WTC11 (cell line): ENCODE results near the gene SOCS7. TPM values are rescaled to one million over a fixed set of nuclear protein-coding genes. Genes with fewer than 3 reads are reported as not detected.

ENCODE experiments used
- ATAC-seq: fragments of 200-7000 bp; cut with Tn5 transposase; 2 replicates; pipeline ENCODE4 v1.10.0; 2021; ENCODE audit warnings: mild to moderate bottlenecking, moderate library complexity
- CTCF ChIA-PET: fragments of 300-600 bp; sonication (Branson Sonifier 250); formaldehyde crosslinking; loops from one replicate; lab custom pipeline; 2021; ENCODE audit warnings: antibody characterized with exemption; lab: Charles Lee
- POLR2A ChIA-PET: fragments of 350-600 bp; sonication (Branson Sonifier 250); formaldehyde crosslinking; loops from one replicate; lab custom pipeline; 2021; ENCODE audit warnings: antibody characterized with exemption; lab: Charles Lee
- DNase-seq: peaks from one replicate; pipeline ENCODE4 v3.0.0; 2021; ENCODE audit warnings: low spot score
- H3K27ac Mint-ChIP-seq: 2 replicates; pipeline ENCODE4 v1.8.0; 2021; ENCODE audit warnings: mixed read lengths
- H3K27me3 Mint-ChIP-seq: 2 replicates; pipeline ENCODE4 v1.8.0; 2021; ENCODE audit warnings: low read depth, mild to moderate bottlenecking, moderate library complexity, mixed read lengths
- H3K36me3 Mint-ChIP-seq: 2 replicates; pipeline ENCODE4 v1.8.0; 2021; ENCODE audit warnings: mixed read lengths
- H3K4me1 Mint-ChIP-seq: 2 replicates; pipeline ENCODE4 v1.8.0; 2022; ENCODE audit warnings: mixed read lengths
- H3K4me3 Mint-ChIP-seq: 2 replicates; pipeline ENCODE4 v1.8.0; 2021; ENCODE audit warnings: mild to moderate bottlenecking, moderate library complexity, mixed read lengths
- H3K9me3 Mint-ChIP-seq: 2 replicates; pipeline ENCODE4 v1.8.0; 2021; ENCODE audit warnings: mixed read lengths
- ATF2 ChIP-seq: sonication (generic); formaldehyde crosslinking; IDR thresholded peaks from 2 replicates; pipeline ENCODE4 v1.8.1; 2022; ENCODE audit warnings: low read depth, missing genetic modification reagents, borderline replicate concordance
- ATF6 ChIP-seq: sonication (generic); formaldehyde crosslinking; IDR thresholded peaks from 2 replicates; pipeline ENCODE4 v1.8.1; 2023; ENCODE audit warnings: mild to moderate bottlenecking, missing genetic modification reagents
- E2F4 ChIP-seq: sonication (generic); formaldehyde crosslinking; IDR thresholded peaks from 2 replicates; pipeline ENCODE4 v1.8.1; 2022; ENCODE audit warnings: low read depth, mild to moderate bottlenecking, moderate library complexity, missing genetic modification reagents, borderline replicate concordance
- E2F5 ChIP-seq: sonication (generic); formaldehyde crosslinking; IDR thresholded peaks from 2 replicates; pipeline ENCODE4 v1.8.1; 2022; ENCODE audit warnings: mild to moderate bottlenecking, moderate library complexity, missing genetic modification reagents
- FOXJ3 ChIP-seq: sonication (generic); formaldehyde crosslinking; IDR thresholded peaks from 2 replicates; pipeline ENCODE4 v1.9.0; 2021; ENCODE audit warnings: missing genetic modification reagents, mild to moderate bottlenecking, borderline replicate concordance
- GRHL2 ChIP-seq: fragments of 250-450 bp; sonication (Bioruptor Pico); IDR thresholded peaks from 2 replicates; pipeline ENCODE4 v1.8.0; 2022; ENCODE audit warnings: mild to moderate bottlenecking, moderate library complexity; ENCODE audit not compliant: insufficient replicate concordance, severe bottlenecking
- HMGA2 ChIP-seq: fragments of 250-450 bp; sonication (Bioruptor Pico); IDR thresholded peaks from 2 replicates; pipeline ENCODE4 v1.4.0; 2021; ENCODE audit warnings: mild to moderate bottlenecking, moderate library complexity
- IRF1 ChIP-seq: sonication (generic); formaldehyde crosslinking; IDR thresholded peaks from 2 replicates; pipeline ENCODE4 v1.8.0; 2023; ENCODE audit warnings: missing genetic modification reagents
- JUN ChIP-seq: sonication (generic); formaldehyde crosslinking; IDR thresholded peaks from 2 replicates; pipeline ENCODE4 v1.8.0; 2023; ENCODE audit warnings: mild to moderate bottlenecking, missing genetic modification reagents
- MXD4 ChIP-seq: fragments of 250-450 bp; sonication (Bioruptor Pico); IDR thresholded peaks from 2 replicates; pipeline ENCODE4 v1.8.0; 2021; ENCODE audit warnings: mild to moderate bottlenecking, moderate library complexity, borderline replicate concordance
- MYBL2 ChIP-seq: sonication (generic); formaldehyde crosslinking; IDR thresholded peaks from 2 replicates; pipeline ENCODE4 v1.8.1; 2023; ENCODE audit warnings: mild to moderate bottlenecking, moderate library complexity, missing genetic modification reagents
- NR1H2 ChIP-seq: sonication (generic); formaldehyde crosslinking; IDR thresholded peaks from 2 replicates; pipeline ENCODE4 v1.9.0; 2021; ENCODE audit warnings: mild to moderate bottlenecking, moderate library complexity, missing genetic modification reagents
- NR2C2 ChIP-seq: sonication (generic); formaldehyde crosslinking; IDR thresholded peaks from 2 replicates; pipeline ENCODE4 v1.8.0; 2022; ENCODE audit warnings: mild to moderate bottlenecking, missing genetic modification reagents
- OVOL2 ChIP-seq: fragments of 250-450 bp; sonication (Bioruptor Pico); IDR thresholded peaks from 2 replicates; pipeline ENCODE4 v1.9.0; 2021; ENCODE audit warnings: mild to moderate bottlenecking, borderline replicate concordance
- SMAD3 ChIP-seq: sonication (generic); formaldehyde crosslinking; IDR thresholded peaks from 2 replicates; pipeline ENCODE4 v1.8.0; 2022; ENCODE audit warnings: missing genetic modification reagents, mild to moderate bottlenecking, borderline replicate concordance
- TP53 ChIP-seq: sonication (generic); formaldehyde crosslinking; IDR thresholded peaks from 2 replicates; pipeline ENCODE4 v1.8.1; 2023; ENCODE audit warnings: mild to moderate bottlenecking, missing genetic modification reagents
- ZBTB21 ChIP-seq: sonication (generic); formaldehyde crosslinking; IDR thresholded peaks from 2 replicates; pipeline ENCODE4 v1.8.1; 2023; ENCODE audit warnings: mild to moderate bottlenecking, missing genetic modification reagents, borderline replicate concordance
- ZNF396 ChIP-seq: fragments of 250-450 bp; sonication (Bioruptor Pico); IDR thresholded peaks from 2 replicates; pipeline ENCODE4 v1.8.0; 2021; ENCODE audit warnings: mild to moderate bottlenecking, moderate library complexity, borderline replicate concordance
- ZNF671 ChIP-seq: fragments of 250-450 bp; sonication (Bioruptor Pico); IDR thresholded peaks from 2 replicates; pipeline ENCODE4 v1.8.0; 2021; ENCODE audit warnings: mild to moderate bottlenecking
- total RNA-seq: library from RNA; stranded (reverse); gene quantifications from 3 replicates; pipeline ENCODE4 v1.2.3, GENCODE V29; 2021
- TF ChIP-seq, protein P1 (sequence below): sonication (generic); formaldehyde crosslinking; conservative IDR thresholded peaks from 2 replicates; pipeline ENCODE4 v1.8.1; 2023; ENCODE audit warnings: mild to moderate bottlenecking, low read depth, missing genetic modification reagents, moderate library complexity
- TF ChIP-seq, protein P2 (sequence below): sonication (generic); formaldehyde crosslinking; IDR thresholded peaks from 2 replicates; pipeline ENCODE4 v1.8.1; 2023; ENCODE audit warnings: mild to moderate bottlenecking, missing genetic modification reagents, moderate library complexity

SOCS7 gene
- total RNA-seq, 1 experiment from 2014 or later, result 33.6 TPM

GRCh38 chr17:38431346-38432145, 79.9 kb downstream of the SOCS7 start (continued):
- TF ChIP-seq ZBTB21 (CRISPR knock-in tag) (no peak), GRHL2 (CRISPR knock-in tag) (no peak), MXD4 (CRISPR knock-in tag) (no peak), E2F4 (no peak), OVOL2 (CRISPR knock-in tag) (no peak), MYBL2 (CRISPR knock-in tag) (no peak), ZNF396 (CRISPR knock-in tag) (no peak), ATF6 (CRISPR knock-in tag) (no peak)
- TF ChIP-seq, protein P1, sequence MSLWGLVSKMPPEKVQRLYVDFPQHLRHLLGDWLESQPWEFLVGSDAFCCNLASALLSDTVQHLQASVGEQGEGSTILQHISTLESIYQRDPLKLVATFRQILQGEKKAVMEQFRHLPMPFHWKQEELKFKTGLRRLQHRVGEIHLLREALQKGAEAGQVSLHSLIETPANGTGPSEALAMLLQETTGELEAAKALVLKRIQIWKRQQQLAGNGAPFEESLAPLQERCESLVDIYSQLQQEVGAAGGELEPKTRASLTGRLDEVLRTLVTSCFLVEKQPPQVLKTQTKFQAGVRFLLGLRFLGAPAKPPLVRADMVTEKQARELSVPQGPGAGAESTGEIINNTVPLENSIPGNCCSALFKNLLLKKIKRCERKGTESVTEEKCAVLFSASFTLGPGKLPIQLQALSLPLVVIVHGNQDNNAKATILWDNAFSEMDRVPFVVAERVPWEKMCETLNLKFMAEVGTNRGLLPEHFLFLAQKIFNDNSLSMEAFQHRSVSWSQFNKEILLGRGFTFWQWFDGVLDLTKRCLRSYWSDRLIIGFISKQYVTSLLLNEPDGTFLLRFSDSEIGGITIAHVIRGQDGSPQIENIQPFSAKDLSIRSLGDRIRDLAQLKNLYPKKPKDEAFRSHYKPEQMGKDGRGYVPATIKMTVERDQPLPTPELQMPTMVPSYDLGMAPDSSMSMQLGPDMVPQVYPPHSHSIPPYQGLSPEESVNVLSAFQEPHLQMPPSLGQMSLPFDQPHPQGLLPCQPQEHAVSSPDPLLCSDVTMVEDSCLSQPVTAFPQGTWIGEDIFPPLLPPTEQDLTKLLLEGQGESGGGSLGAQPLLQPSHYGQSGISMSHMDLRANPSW (CRISPR knock-in tag), result no peak

DNA sequence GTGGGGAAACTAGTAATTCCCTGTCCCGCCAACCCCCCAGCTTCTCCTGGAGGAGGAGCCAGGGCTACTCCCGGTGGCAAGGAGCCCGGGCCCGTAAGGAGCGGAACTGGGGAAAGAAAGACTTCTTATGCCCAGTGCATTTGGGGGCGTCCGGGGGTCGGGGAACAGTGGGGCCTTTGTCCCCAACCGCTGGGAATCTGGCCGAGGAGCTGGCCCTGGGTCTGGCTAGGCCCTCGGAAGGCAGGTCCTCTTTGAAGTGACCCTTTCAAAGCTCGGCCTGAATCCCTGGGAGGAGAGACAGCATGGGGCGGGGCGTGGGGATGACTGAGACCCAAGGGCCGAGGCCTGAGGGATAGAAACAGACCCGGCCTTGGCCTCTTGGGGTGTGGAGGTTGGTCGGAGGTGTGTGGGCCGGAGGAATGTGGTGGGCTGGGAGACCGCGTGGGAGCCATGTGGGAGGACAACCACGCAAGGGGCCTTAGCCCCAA, 82.6 kb downstream of the SOCS7 start:
- no peak overlapping the region for H3K27ac Mint-ChIP-seq
- H3K9me3 Mint-ChIP-seq, result no peaks in the 10 kb centered on the region
- peaks cover 59% of the 10 kb centered on the region for H3K4me1 Mint-ChIP-seq
- no peaks in the 10 kb centered on the region for H3K27me3 Mint-ChIP-seq
- H3K4me3 Mint-ChIP-seq, result no peak overlapping the region
- ATAC-seq, result no peak
- H3K36me3 Mint-ChIP-seq, result no peaks in the 10 kb centered on the region
- DNase-seq, result no peak
- CTCF ChIA-PET, result interaction anchor here (0.6 to 2.1 kb wide), 7 partner anchors 9 to 102 kb away, joined by 3 to 14 read pairs (median 6); no protein-coding TSS in a partner anchor
- POLR2A ChIA-PET, result interaction anchor here (1.0 kb wide), 1 partner anchor 18 kb away, joined by 3 read pairs; no protein-coding TSS in a partner anchor
- TF ChIP-seq OVOL2 (CRISPR knock-in tag) (no peak), NR2C2 (CRISPR knock-in tag) (no peak), MXD4 (CRISPR knock-in tag) (no peak), NR1H2 (no peak), JUN (CRISPR knock-in tag) (no peak), TP53 (CRISPR knock-in tag) (no peak), E2F4 (no peak), IRF1 (CRISPR knock-in tag) (no peak), ZNF671 (no peak), SMAD3 (CRISPR knock-in tag) (no peak), FOXJ3 (CRISPR knock-in tag) (no peak), HMGA2 (CRISPR knock-in tag) (no peak), ATF2 (CRISPR knock-in tag) (no peak), E2F5 (no peak)
- TF ChIP-seq, protein P2, sequence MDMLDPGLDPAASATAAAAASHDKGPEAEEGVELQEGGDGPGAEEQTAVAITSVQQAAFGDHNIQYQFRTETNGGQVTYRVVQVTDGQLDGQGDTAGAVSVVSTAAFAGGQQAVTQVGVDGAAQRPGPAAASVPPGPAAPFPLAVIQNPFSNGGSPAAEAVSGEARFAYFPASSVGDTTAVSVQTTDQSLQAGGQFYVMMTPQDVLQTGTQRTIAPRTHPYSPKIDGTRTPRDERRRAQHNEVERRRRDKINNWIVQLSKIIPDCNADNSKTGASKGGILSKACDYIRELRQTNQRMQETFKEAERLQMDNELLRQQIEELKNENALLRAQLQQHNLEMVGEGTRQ (CRISPR knock-in tag), result no peak
